GM18868 (cell line): Measurements from ENCODE around the gene TAPT1.
A peak's percentile ranks its signal among the peaks of the same experiment; 100 is the strongest.

Experiments
- ATAC-seq: cut with Tn5 transposase; IDR thresholded peaks from one replicate; pipeline ENCODE4 v1.9.1; 2021; ENCODE audit warnings: mild to moderate bottlenecking, moderate library complexity; ENCODE audit not compliant: unreplicated experiment

The TAPT1 gene

GRCh38 chr4:16250661-16251365, 24.5 kb upstream of the TAPT1 start:
- ATAC-seq = no peak

- ATAC-seq = no peak
Observed at GRCh38 chr4:16248605-16249004, 22.3 kb upstream of the TAPT1 start.

- ATAC-seq = no peak
Observed at GRCh38 chr4:16245241-16245640, 19.0 kb upstream of the TAPT1 start.

DNA sequence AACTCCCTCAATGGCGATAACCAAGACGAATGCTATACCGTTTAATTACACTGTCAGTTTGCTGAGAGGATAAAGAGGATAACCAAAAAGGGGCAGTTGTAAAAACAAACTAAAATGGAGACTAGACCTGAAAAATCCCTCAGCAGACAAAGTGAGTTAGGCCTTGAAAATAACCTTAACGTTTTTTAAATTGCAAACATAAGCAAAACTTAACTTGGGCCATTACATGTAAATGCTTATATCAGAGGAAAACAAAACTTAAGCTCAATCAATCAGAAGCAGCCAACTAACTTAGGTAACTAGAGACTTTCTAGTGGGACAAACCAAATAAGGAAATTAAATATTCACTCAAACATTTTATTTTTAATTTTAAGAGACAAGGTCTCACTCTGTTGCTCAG, 17.0 kb upstream of the TAPT1 start:
- no peak for ATAC-seq

DNA sequence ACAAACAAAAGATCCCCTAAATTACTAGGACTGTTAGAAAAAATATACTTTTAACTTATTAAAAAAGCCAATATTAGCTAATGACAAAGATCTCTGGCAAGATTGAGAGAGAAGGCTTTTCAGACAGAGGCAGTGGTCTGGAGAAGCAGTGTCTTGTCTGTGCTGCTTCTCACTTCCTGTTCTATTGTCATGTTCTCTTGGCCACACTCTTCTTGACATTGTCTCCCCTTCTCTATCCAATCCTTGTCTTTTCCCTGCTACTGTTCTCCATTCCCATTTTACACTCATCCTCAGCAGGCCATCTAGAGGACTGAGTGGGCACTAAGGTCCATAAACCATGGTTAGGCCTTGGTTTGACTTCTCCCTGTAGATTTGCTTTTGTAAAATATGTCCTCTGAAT, 14.0 kb upstream of the TAPT1 start:
- ATAC-seq = no peak

GRCh38 chr4:16239086-16239485, 12.8 kb upstream of the TAPT1 start:
- no peak for ATAC-seq

GRCh38 chr4:16238327-16238726, 12.1 kb upstream of the TAPT1 start:
- ATAC-seq = no peak

GRCh38 chr4:16237715-16238114, 11.4 kb upstream of the TAPT1 start:
- ATAC-seq = no peak

- no peak for ATAC-seq
Observed at GRCh38 chr4:16236402-16237023, 10.2 kb upstream of the TAPT1 start.

DNA sequence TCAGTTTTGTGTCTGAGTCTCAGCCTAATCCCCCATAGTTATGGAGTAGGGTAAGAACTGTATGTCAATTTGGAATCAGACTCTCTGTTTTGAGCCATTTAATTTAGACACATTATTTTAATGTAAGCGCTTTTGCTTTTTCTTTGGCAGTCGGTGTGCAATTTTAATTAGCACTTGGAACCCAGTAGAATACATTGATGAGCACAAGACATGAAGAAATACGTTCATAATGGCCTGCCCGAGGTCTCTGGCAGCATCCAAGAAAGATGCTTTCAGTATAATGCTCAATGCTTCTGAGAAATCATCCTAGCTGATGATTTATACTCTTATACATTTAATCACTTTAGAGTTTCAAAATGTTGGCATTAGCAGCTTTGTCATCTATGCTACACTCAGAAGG, 8.9 kb upstream of the TAPT1 start:
- no peak for ATAC-seq

DNA sequence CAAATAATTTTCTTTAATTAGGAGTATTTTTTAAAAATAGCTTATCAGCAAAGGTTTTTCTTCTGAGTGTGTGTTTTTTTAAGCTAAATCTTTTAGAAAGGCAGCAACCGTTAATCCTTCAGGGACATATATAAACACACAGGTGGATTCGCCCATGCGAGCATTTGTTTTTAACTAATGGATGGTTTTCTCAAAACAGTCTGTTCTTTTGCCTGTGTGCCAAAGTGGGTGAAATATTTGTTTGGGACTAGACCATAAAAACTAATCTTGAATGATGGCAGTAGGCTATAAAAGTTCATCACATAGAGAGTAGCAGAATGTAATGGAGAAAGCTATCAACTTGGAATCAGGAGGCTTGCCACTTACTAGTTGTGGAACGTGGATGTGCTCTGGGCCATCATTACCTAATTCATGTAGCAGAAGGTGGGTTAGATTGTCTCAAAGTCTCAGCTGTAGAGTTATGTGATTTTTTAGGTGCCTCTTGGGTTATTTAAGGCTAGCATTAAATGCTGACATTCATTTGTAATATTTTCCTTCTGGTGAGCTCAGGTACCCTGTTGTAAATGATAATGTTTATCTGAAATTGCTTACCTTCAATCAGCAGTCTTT, 7.4 kb upstream of the TAPT1 start:
- no peak for ATAC-seq

DNA sequence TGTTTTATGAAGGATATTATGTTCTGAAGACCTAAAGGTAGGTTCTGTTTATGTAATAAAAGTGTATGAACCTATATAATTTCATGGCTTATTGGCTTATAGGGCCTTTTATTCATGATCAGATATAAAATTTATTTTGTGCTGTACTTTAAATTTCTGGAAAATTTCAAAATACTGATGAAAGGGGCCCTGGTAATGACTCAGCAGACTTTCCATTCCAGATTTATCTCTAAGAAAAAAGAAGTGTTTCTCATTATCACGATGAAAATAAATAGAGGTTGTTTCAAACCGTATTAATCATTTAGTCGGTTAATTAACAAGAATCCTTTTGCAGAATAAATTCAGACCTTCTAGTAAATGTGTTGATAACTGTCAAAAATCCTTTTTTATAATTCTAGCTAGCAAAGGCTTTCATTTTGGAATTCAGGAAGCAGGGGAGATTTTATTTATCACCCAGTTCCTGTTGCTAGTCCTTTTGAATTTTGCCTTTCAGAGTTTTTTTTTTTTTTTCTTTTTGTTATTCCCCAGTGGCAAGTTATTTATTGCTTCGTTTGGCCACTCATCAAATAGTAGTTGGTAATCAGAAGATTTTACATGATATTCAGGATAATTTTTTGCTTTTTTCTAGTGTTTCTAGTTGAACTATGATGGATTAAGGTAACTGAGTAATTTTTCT, 5.4 kb upstream of the TAPT1 start:
- no peak for ATAC-seq

GRCh38 chr4:16230308-16230707, 4.0 kb upstream of the TAPT1 start:
- no peak for ATAC-seq

GRCh38 chr4:16229604-16230003, 3.3 kb upstream of the TAPT1 start:
- ATAC-seq = no peak

DNA sequence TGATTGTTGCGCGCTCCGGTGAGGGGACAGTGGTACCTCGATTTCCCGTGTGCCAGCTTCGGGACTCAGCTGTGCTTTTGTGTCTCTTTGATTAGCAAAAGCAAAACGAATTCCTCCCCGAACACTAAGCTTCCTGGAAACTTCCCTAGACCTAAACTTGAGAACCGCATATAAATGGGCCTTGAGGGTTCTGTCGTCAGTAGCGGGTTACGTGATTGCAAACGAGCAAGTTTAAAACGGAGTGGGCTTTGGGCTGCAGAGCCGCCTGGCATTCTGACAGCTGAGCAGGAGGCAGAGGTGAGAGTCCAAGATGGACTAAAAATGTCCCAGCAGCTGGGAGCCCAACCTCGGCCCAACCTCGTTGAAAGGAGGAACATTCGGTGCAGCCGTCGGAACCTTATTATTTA, 1.2 kb upstream of the TAPT1 start:
- peak; percentile 2 for ATAC-seq

GRCh38 chr4:16226816-16227461, 668 bp upstream of the TAPT1 start:
- ATAC-seq = peak; percentile 38

DNA sequence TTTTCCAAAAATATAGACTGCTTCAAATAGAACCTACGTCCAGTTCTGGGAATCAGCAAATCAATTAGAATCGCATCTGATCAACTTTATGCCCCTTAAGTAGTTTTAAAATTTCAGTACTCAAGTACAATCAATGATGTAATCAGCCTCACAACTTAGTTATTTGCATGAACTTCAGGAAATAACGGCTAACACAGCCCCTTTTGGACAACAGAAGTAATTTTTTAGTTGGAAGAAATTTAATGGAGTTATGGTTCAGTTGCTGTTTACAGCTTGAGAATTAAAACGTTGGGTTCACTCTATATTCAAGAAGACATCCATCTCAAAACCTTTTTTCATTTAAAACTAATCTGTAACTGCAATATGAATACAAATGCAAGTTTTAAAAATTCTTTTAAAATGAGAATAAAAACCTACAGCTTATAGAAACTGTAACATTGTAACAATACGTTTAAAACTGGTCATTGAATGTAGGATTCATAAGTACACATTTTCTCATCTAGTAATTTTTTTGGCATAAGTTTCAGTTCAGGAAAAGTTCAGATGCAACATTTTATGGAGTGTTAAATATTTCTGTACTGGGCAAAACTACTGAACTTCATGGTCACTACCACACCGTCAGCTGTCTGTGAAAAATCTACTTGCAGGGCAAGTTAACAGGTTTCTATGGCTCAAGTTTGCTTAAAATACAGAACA, 956 bp downstream of the TAPT1 start:
- no peak for ATAC-seq

DNA sequence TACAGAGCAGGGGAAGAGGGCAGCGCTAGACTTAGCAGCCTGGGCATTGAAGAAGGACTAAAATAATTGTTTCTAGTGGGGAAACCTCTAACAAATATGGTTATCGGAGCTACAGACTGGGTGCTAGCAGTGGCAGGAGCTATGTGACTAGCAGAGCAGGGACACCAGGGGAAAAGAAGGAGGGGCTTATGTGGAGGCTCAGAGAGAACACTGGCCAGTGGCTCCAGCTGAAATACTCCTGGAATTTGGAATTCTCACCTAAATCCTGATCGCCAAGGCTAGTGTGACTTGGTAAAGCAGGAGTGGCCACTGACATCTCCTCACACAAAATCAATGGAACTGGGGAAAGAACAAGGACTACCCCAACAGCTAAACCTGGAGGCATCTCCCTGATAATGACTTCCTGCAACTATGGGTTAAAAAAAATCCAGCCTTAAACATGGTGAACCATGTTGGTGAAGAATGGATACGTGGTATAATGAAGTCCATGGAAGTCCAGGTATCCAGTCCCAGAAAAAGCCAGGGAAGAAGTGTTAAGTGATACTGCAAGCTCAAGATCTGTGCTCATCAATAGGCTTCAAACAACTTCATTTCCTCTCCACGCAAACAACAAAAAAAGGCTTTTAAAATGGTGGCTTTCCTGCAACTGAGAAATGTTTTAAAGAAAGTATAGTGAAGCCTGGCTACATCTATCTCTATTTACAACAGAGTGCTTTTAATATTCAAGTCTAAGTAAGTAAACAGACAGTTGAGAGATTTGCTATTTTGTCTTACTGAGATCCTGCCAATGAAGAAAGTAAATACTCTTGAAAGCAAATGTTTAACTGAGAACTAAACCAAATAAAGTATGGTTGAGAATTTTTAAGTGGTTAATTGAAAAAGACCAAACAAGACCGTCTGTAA, 1.8 kb downstream of the TAPT1 start:
- no peak for ATAC-seq

GRCh38 chr4:16222957-16223527, 3.2 kb downstream of the TAPT1 start:
- ATAC-seq = no peak
